Kidney epithelial cell (primary cell): Measurements from ENCODE around the gene MEGF11. TPM values are rescaled to one million over a fixed set of nuclear protein-coding genes. Genes with fewer than 3 reads are reported as not detected.
A peak's percentile ranks its signal among the peaks of the same experiment; 100 is the strongest.

Experiments used
- DNase-seq: peaks from one replicate; pipeline ENCODE4 v3.0.0-alpha.2; 2010; ENCODE audit warnings: low read depth
- H3K27me3 ChIP-seq: 2 replicates; pipeline ENCODE4 v1.6.0; 2011; ENCODE audit warnings: low read length; ENCODE audit not compliant: control insufficient read depth, insufficient read depth
- H3K36me3 ChIP-seq: 2 replicates; pipeline ENCODE4 v1.5.1; 2011; ENCODE audit warnings: low read length; ENCODE audit not compliant: control insufficient read depth, insufficient read depth
- H3K4me3 ChIP-seq: 2 replicates; pipeline ENCODE4 v1.5.1; 2011; ENCODE audit warnings: low read depth, mild to moderate bottlenecking, control low read depth, low read length
- CTCF ChIP-seq: IDR thresholded peaks from 2 replicates; pipeline ENCODE4 v1.5.1; 2011; ENCODE audit warnings: mild to moderate bottlenecking, moderate library complexity, low read length, control low read depth, inconsistent platforms; ENCODE audit not compliant: insufficient read depth, poor library complexity, severe bottlenecking
- total RNA-seq: library from RNA; depleted of rRNA; stranded (reverse); fragments of >200 nt; gene quantifications from 2 replicates; pipeline ENCODE4 v1.2.3, GENCODE V29; 2015

The MEGF11 gene
- total RNA-seq, 1 donor from 2014 or later = 0.63 TPM

GRCh38 chr15:65902373-65902772 is 351.2 kb downstream of the MEGF11 start:
- peak; percentile 73 for DNase-seq
- no peak overlapping the region for H3K4me3 ChIP-seq
- TF ChIP-seq CTCF = no peak
- no peaks in the 10 kb centered on the region for H3K36me3 ChIP-seq
- no peaks in the 10 kb centered on the region for H3K27me3 ChIP-seq

GRCh38 chr15:65901836-65902235 is 351.7 kb downstream of the MEGF11 start:
- DNase-seq = no peak
- no peak for TF ChIP-seq CTCF
- Histone ChIP-seq H3K27me3 (no peaks in the 10 kb centered on the region), H3K36me3 (no peaks in the 10 kb centered on the region), H3K4me3 (no peak overlapping the region)

- no peak overlapping the region for H3K4me3 ChIP-seq
- H3K36me3 ChIP-seq = no peaks in the 10 kb centered on the region
- H3K27me3 ChIP-seq = no peaks in the 10 kb centered on the region
- TF ChIP-seq CTCF = no peak
- no peak for DNase-seq
Observed at GRCh38 chr15:65901336-65901735, 352.2 kb downstream of the MEGF11 start.

GRCh38 chr15:65900488-65900887 is 353.1 kb downstream of the MEGF11 start:
- Histone ChIP-seq H3K36me3 (no peaks in the 10 kb centered on the region), H3K4me3 (no peak overlapping the region), H3K27me3 (no peaks in the 10 kb centered on the region)
- no peak for DNase-seq
- TF ChIP-seq CTCF = no peak

- no peak overlapping the region for H3K4me3 ChIP-seq
- no peak for TF ChIP-seq CTCF
- H3K27me3 ChIP-seq = no peaks in the 10 kb centered on the region
- no peaks in the 10 kb centered on the region for H3K36me3 ChIP-seq
- no peak for DNase-seq
Observed at GRCh38 chr15:65896236-65896635, 357.3 kb downstream of the MEGF11 start.

- no peak for DNase-seq
- H3K27me3 ChIP-seq = no peaks in the 10 kb centered on the region
- no peak overlapping the region for H3K4me3 ChIP-seq
- TF ChIP-seq CTCF = no peak
- H3K36me3 ChIP-seq = no peaks in the 10 kb centered on the region
Observed at GRCh38 chr15:65893060-65893459, 360.5 kb downstream of the MEGF11 start.
